ENCODE measurements around the gene ZNF592.

- TF ChIP-seq EZH2 (IDR thresholded peaks at IDR 0.05), result no peak
- TF ChIP-seq POLR2AphosphoS5 (IDR thresholded peaks at IDR 0.05; ENCODE audit: borderline replicate concordance, low read depth, low read length), result no peak
- TF ChIP-seq FOXP2 (optimal IDR thresholded peaks at IDR 0.05; ENCODE audit: control extremely low read depth, extremely low read length, insufficient read depth), result no peak
Observed at GRCh38 chr15:84839714-84840113, 91.3 kb downstream of the ZNF592 start.

All from SK-N-MC (cell line).